Stimulated activated CD4-positive, alpha-beta T cell treated with anti-CD3 and anti-CD28 coated beads, Interleukin-15, amount 100 ng/mL, for 48 hours (primary cell): Measurements from ENCODE around the gene FAM53A.

Experiments used
- DNase-seq, 2 donors: peaks; one replicate each; pipeline ENCODE4 v3.0.0-alpha.2; 2020; ENCODE audit warnings: low read depth in 2 of 2

The FAM53A gene

GRCh38 chr4:1683736-1684505 lies at the start of gene FAM53A:
Gene FAM53A, minus strand, starts transcription at chr4:1684313. Its CDS starts 15,572 bp downstream, at chr4:1668741.
- DNase-seq, result peak in 1 of 2 donors; percentile 95

- no peak for DNase-seq
Measured at GRCh38 chr4:1732911-1733310, 48.8 kb upstream of the FAM53A start.

- DNase-seq, result no peak
Measured at GRCh38 chr4:1731180-1731579, 47.1 kb upstream of the FAM53A start.

GRCh38 chr4:1730532-1731135 lies 46.5 kb upstream of the FAM53A start:
- DNase-seq, result no peak

DNA sequence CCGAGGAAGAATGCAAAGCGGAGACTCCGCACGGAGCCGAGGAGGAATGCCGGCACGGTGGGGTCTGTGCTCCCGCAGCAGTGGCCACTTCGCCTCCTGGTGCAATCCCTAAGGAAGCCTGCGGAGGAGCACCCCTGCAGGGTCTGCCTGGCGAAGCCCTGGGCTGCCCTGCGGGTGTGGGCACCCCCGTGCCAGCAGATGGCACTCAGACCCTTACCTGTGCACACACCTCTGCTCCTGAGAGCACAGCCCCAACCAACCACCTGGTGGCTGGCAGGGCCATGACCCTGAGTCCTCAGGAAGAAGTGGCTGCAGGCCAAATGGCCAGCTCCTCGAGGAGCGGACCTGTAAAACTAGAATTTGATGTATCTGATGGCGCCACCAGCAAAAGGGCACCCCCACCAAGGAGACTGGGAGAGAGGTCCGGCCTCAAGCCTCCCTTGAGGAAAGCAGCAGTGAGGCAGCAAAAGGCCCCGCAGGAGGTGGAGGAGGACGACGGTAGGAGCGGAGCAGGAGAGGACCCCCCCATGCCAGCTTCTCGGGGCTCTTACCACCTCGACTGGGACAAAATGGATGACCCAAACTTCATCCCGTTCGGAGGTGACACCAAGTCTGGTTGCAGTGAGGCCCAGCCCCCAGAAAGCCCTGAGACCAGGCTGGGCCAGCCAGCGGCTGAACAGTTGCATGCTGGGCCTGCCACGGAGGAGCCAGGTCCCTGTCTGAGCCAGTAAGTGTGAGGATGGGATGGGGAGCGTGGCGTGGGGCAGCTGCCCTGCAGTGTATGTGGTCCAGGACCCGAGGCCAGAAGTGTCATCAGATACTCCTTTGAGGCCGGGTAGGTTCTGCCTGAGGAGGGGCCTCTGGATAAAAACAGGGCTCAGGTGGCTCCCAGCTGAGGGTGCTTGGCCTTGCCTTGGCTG lies 44.2 kb upstream of the FAM53A start:
- no peak for DNase-seq

DNA sequence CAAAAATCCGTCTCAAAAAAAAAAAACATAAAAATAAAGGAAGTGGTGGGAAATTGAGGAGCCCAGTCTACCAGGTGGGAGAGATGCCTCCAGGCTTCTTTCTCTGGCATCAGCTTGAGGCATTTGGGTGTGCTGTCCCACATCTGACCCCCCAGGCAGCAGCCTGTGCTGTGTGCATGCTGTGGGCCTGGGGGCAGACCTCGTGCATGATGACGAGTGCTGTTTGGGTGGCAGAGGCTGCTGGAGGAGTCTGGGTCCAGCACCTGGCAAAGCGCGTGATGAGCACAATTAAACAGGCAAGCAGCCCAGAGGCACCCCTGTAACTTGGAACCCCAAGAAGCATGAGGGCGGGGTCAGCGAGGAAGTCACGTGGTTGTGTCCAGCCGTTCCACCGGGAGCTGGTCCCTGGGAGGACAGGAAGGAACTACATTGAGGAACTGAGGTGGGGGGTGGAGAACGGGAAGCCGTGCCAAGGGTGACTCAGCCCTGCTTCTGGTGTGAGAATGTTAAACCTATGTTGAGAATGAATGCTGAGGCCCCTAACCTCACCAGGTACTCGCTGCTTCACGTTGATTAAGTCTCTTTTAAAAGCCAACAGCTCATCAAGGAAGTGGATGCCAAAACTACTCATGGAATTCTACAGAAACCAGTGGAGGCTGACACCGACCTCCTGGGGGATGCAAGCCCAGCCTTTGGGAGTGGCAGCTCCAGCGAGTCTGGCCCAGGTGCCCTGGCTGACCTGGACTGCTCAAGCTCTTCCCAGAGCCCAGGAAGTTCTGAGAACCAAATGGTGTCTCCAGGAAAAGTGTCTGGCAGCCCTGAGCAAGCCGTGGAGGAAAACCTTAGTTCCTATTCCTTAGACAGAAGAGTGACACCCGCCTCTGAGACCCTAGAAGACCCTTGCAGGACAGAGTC lies 43.3 kb upstream of the FAM53A start:
- DNase-seq, result no peak

DNA sequence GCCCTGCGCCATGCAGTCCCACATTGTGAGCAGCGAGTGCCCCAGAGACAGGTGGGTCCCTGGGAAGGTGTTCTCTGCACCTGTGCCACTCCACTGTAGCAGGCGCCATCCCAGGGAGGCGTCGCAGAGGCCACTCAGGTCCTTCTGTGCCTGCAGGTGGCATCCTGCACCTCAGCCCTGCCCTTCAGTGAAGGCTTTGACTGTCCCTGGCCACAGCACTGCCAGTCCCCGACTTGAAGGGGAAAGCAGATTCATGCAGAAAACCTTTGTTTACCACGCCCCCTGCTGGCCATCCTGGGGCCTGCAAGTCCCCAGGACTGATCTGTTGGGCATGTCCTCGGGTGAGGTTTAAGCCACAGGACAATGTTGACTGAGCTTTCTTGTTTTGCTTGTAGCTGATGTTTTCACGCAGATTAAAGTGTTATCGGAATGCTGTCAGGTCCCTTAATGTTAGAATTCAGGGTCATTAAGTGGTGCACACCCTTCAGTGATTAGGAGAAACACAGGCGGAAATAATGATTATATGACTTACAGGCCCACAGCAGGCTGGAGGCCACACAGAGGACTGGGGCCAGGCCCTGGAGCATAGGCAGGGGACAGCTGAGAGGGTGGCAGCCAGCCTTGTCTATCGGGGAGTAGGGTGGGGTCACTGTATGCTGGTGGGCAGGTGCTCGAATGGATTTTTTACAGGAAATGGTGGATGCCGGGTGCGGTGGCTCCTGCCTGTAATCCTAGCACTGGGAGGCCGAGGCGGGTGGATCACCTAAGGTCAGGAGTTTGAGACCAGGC lies 42.2 kb upstream of the FAM53A start:
- DNase-seq, result peak; percentile 72 to 84

- DNase-seq, result no peak
Measured at GRCh38 chr4:1725521-1725920, 41.4 kb upstream of the FAM53A start.

DNA sequence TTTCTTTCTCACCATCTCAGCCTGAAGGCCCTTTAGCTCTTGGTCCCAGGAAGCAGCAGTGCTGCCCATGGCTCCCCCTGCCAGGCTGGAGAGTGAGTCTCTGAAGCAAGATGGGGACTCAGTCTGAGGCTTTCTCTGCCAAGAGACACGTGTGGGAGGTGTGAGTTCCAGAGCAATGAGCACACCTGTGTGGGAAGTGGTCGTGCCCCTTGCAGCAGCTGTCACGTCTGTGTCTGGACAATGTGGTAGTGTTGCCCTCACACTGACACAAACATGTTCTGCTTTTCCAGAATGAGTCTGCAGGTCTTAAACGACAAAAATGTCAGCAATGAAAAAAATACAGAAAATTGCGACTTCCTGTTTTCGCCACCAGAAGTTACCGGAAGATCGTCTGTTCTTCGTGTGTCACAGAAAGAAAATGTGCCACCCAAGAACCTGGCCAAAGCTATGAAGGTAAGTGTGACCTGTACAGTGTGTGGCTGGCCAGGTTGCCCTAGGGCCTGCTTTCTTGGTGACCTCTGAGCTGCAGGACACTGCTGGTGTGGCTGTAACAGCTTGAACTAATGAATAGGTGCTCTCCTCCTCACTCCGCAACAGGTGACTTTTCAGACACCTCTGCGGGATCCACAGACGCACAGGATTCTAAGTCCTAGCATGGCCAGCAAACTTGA lies 39.2 kb upstream of the FAM53A start:
- peak; percentile 52 to 62 for DNase-seq

DNA sequence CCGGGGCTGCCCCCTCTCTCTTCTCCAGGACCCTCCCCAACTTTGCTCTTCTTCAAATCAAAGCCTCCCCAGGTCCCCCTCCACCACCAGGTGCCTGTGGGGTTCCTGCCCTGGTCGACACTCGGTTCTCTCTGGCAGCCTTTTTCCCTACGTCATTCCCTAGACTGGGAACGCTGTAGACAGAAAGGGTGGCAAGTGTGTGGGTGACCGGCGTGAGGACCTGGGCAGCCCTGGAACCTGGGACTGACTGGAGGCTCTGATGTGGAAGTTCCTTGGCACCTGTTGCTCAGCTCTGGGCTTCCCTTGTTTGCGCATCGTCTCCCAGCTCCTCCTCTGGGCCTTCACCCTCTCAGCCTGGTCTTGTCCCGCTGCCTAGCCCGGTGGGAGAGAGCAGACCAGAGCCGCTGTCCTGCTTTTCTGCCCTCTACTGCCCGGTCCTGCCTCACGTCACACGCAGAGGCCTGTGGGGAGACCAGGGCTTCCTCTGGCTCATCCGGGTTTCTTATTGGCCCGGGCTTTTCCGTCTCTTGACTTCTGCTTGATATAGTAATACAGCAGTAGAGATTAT lies 38.5 kb upstream of the FAM53A start:
- DNase-seq, result no peak

- DNase-seq, result no peak
Measured at GRCh38 chr4:1721666-1722550, 37.8 kb upstream of the FAM53A start.

- DNase-seq, result peak; percentile 92
Measured at GRCh38 chr4:1721003-1721665, 37.0 kb upstream of the FAM53A start, which contains the start of the genes TACC3 and TMEM129. Gene TACC3, plus strand, starts transcription at chr4:1721521. Its CDS starts 1,901 bp downstream, at chr4:1723422. Gene TMEM129, minus strand, starts transcription at chr4:1721323. Its CDS starts 486 bp downstream, at chr4:1720837.

DNA sequence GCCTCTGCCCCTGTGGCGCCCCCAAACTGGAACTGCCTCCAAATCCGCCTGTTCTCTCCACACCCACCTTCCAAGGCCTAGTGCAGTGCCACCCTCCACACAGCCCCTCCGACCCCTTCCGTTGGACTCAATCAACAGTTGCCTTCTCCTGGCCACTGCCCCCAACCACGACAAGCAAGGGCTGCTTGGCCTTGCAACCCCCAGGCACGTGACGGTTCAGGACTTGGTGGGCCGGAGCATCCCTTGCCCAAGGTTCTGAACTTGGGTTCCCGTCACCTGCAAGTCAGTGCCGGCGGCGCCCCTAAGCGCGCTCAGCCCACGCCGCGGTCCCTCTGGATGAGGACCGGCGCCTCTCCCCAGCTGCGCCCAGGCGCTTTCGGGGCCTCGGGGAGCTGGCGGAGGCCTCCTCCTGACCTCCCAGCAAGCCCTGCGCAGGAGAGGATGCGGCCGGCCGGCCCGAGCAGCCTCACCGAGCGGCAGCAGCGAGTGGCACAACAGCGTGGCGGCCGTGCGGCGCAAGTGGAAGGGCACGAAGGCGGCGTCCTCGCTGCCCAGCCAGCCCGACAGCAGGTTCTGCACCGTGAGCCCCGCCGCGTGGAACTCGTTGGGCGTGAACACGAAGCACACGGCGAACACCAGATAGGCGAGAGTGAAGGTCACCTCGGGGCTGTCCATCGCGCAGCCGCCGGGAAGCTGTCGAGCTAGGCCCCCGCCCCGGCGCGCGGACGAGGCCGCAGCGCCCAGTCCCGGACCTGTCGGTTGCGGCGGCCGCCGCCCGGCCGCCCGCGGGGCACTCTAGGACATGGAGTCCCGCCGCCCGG lies 36.3 kb upstream of the FAM53A start:
- DNase-seq, result peak in 1 of 2 donors; percentile 35

DNA sequence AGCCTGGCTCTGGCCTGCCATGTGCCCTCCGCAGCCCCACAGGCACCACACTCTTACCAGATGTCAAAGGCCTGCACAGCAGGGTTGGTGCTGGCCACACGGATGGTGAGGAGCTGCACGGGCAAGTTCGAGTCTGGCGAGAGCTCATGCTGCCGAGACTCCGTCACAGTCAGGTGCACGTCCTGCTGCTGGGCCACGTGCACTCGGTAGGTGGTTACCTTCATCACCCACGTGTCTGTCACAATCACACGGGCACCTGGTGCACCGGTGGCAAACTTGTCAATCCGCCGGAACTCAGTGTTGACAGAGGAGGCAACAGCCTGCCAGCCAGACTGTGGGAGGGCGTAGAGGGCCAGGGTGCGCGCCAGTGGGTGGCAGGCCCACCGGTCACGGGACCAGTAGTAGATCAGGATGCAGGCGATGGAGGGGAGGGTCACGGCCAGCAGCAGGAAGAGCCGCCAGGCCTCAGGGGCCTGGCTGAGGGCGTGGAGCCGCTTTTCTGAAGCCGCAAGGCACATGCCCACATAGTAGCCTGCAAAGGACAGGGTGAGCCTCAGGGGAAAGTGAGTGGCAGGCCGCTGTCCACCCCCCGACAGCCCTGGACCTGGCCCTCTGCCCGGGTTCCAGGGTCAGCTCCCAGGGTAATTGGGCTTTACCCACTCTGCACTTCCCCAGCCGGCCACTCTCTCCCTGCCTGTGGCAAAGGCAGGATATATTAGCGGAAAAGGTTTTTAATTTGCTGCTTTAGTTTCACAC lies 34.2 kb upstream of the FAM53A start:
- no peak for DNase-seq

DNA sequence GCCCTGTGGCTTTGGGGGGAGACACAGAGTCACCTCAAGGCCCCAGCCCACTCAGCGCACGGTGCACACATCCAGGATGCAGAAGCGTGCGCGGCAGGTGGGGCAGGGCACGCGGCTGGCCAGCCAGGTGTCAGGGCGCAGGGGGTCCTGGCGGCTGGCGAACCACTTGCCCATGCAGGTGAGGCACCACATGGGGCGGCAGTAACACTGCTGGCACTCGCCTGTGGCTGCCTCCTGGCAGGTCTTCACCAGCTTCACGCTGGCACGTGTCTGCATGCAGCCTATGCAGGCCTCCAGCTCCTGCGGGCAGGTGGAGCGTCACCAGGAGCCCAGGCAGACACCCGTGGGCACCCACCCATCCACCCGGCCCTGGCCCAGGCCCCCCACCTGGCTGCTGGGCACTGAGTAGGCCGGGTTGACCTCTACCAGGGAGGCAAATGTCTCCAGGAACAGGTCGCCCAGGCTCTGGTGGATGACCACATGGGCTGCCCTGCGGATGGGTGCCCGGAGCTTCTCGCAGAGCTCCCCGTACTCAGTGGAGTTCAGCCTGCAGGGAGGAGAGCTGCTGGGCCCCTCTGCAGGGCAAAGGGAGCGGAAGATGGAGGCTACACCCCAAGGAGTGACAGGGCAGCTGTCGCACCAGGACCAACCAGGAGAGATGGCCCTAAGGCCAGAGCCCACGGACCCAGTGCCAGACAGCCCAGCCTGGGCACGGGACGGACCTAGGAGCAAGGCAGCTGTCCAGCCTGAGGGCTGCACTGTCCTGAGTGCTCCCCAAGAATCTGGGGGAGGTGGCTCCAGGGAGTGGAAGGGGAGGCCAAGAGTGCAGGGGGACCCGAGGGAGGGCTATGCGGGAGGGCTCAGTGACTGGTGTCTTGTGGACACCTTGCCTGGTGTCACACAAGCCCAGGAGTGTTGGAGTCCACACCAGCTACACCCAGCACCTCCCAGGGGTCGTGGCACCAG lies 33.3 kb upstream of the FAM53A start:
- no peak for DNase-seq
